Thyroid gland (tissue), 4 donors: ENCODE measurements around the gene ZYX.

Source experiments
- POLR2A ChIP-seq, 2 donors: fragments of 450-650 bp; IDR thresholded peaks; one replicate each; pipeline ENCODE4 v1.6.1; 2017; ENCODE audit warnings: antibody characterized with exemption in 2 of 2, mild to moderate bottlenecking in 2 of 2, moderate library complexity in 1 of 2
- TF ChIP-seq, protein P1 (sequence below), 6 experiments: fragments of 200-600 bp in 3 of 6; fragments of 450-650 bp in 3 of 6; sonication (generic) in 3 of 6; IDR thresholded peaks; one replicate each; pipeline ENCODE4 v1.5.1; 2016 to 2019; ENCODE audit warnings: antibody characterized with exemption in 6 of 6, mild to moderate bottlenecking in 2 of 6, inconsistent platforms in 1 of 6, moderate library complexity in 1 of 6

DNA sequence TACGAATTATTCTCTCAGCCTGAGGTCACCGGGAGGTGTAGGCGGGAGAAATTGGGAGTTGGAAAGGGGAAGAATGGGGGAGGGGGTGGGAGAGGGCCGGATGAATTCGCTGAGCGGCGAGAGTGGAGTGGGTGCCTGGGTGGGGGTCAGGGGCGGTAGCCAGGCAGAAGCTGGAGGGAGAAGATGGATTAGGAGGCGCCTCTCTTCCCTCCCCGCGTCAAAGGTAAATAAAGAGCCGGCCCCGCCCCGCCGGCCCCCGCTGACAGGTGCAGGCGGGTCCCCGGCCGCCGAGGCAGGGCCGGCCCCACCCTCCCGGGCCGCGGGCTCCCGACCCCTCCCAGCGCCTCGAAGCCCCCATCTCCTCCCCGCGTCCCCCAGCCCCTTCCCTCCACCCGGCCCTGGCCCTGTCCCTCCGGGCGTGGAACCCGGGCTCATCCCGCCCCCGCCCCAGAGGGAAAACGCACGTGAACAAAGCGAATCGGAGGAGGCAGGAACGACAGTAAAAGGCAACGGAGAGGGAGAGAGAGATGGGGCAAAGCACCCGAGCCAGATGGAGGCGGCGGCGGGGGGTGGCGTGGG is 19.5 kb upstream of the ZYX start:
- TF ChIP-seq, protein P1, sequence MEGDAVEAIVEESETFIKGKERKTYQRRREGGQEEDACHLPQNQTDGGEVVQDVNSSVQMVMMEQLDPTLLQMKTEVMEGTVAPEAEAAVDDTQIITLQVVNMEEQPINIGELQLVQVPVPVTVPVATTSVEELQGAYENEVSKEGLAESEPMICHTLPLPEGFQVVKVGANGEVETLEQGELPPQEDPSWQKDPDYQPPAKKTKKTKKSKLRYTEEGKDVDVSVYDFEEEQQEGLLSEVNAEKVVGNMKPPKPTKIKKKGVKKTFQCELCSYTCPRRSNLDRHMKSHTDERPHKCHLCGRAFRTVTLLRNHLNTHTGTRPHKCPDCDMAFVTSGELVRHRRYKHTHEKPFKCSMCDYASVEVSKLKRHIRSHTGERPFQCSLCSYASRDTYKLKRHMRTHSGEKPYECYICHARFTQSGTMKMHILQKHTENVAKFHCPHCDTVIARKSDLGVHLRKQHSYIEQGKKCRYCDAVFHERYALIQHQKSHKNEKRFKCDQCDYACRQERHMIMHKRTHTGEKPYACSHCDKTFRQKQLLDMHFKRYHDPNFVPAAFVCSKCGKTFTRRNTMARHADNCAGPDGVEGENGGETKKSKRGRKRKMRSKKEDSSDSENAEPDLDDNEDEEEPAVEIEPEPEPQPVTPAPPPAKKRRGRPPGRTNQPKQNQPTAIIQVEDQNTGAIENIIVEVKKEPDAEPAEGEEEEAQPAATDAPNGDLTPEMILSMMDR (IDR thresholded peaks at IDR 0.05), result no peak
- no peak for TF ChIP-seq POLR2A (IDR thresholded peaks at IDR 0.05)
